ENCODE data around the gene PUS1.
"Not testable (repeated sequence)": the region's sequence is repeated elsewhere in the genome, so short reads cannot be mapped to it uniquely, and the experiment has no call there.

PUS1 gene

GRCh38 chr12:131941116-131941986 lies 12.3 kb downstream of the PUS1 start:
- DNase-seq: no peak

GRCh38 chr12:131941987-131942341 lies 12.9 kb downstream of the PUS1 start:
- DNase-seq: no peak

- DNase-seq: no peak
These were observed 13.6 kb downstream of the PUS1 start for GRCh38 chr12:131942671-131943070.

- no peak for DNase-seq
These were observed 14.3 kb downstream of the PUS1 start for GRCh38 chr12:131943389-131943788.

- DNase-seq: no peak
These were observed 14.8 kb downstream of the PUS1 start for GRCh38 chr12:131943876-131944275.

GRCh38 chr12:131944601-131945251 lies 15.7 kb downstream of the PUS1 start:
- DNase-seq: no peak

GRCh38 chr12:131946757-131947156 lies 17.7 kb downstream of the PUS1 start:
- no peak for DNase-seq

DNA sequence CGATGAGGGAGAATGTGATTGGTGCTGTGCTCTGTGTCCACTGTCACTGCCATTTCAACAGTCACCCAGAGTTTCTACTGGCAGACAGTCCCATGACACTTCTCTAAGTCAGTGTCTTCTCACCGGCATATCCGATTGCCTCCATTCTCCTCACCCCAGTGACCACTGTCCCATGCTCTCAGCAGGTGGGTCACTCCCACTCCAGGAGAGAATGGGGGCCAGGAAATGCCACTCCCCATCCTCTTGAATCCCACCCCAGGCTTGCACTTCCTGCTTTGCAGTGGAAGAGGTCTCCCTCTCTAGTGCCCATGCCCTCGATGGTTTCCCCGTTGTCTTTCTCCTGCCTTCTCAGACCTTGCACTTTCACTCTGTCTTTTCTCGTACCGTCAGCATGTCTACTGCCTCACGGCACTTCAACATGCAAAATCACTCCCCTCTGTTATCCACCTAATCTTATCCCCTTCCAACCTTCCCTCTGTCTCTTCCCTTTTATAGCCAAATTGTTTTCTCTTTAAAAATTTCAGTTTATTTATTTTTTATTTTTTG lies 18.5 kb downstream of the PUS1 start:
- no peak for DNase-seq

DNA sequence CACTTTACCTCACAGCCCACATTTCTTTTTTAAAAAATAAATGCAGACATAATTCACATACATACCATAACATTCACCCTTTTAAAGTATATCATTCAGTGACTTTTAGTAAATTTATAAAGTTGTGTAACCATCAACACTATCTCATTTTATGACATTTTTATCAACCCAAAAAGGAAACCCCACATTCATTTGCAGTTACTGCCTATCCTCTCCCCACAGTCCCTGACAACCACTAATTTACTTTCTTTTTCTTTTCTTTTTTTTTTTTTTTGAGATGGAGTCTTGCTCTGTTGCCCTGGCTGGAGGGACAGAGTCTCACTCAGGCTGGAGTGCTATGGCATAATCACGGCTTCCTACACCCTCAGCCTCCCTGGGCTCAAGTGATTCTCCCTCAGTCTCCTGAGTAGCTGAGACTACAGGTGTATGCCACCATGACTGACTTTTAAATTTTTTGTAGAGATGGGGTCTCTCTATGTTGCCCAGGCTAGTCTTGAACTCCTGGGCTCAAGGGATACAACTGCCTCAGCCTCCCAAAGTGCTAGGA lies 19.2 kb downstream of the PUS1 start:
- no peak for DNase-seq

- DNase-seq: not testable (repeated sequence)
These were observed 19.8 kb downstream of the PUS1 start for GRCh38 chr12:131948713-131949430.

DNA sequence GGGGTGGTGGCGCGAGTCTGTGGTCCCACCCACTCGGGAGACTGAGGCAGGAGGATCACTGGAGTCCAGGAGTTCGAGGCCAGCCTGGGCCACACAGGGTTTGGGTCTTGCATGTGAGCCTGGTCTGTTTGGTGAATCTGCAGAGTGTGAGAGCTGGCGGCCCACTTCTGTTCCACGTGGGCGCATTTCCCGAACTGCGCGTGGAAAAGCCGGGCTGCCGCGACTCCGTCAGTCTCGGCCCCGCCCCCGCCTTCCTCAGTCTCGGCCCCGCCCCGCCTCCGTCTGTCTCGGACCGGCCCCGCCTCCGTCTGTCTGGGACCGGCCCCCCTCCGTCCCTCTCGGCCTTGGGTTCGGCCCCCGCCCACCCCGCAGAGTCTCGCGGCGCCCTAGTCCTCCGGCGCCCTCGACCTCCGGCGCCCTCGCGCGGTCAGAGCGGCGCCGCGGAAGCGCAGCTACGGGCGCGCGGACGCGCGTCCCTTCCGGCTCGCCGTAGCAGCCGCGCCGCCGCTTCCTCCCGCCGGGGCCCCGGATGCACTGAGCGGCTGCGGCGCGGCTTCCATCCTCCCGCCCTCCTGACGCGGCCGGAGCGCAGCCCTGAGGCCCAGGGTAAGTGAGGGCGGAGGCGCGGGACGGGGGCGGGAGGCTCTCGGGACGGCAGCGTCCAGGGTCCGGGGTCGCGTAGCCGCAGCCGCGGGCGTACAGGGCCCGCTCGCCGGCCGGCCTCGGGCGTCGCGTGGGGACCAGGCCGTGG lies 20.5 kb downstream of the PUS1 start, which contains the start of gene EP400:
EP400 (plus strand) TSS at position 512 of the 751 bp plus-strand sequence. CDS start 10,678 bp downstream, outside the sequence.
- peak; percentile 98 to 99 for DNase-seq

GRCh38 chr12:131950182-131950913 lies 21.3 kb downstream of the PUS1 start:
- peak; percentile 48 to 58 for DNase-seq

DNA sequence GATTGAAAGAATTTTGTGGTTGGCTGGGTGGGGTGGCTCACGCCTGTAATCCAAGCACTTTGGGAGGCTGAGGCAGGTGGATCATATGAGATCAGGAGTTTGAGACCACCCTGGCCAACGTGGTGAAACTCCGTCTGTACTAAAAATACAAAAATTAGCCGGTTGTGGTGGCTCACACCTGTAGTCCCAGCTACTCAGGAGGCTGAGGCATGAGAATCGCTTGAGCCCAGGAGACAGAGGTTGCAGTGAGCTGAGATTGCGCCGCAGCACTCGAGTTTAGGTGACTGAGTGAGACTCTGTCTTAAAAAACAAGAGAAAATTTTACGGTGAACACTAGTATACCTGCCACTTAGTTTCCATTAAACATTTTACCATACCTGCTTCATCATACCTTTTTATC lies 24.7 kb downstream of the PUS1 start:
- not testable (repeated sequence) for DNase-seq

DNA sequence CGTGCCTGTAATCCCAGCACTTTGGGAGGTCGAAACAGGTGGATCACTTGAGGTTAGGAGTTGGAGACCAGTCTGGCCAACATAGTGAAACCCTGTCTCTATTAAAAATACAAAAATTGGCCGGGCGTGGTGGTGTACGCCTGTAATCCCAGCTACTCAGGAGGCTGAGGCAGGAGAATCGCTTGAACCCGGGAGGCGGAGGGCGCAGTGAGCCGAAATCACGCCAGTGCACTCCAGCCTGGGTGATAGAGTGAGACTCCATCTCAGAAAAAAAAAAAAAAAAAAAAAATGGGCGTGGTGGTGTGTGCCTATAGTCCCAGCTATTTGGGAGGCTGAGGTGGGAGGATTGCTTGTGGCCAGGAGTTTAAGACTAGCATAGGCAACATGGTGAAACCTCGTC lies 25.4 kb downstream of the PUS1 start:
- not testable (repeated sequence) for DNase-seq

- no peak for DNase-seq
These were observed 30.0 kb downstream of the PUS1 start for GRCh38 chr12:131959116-131959515.

DNA sequence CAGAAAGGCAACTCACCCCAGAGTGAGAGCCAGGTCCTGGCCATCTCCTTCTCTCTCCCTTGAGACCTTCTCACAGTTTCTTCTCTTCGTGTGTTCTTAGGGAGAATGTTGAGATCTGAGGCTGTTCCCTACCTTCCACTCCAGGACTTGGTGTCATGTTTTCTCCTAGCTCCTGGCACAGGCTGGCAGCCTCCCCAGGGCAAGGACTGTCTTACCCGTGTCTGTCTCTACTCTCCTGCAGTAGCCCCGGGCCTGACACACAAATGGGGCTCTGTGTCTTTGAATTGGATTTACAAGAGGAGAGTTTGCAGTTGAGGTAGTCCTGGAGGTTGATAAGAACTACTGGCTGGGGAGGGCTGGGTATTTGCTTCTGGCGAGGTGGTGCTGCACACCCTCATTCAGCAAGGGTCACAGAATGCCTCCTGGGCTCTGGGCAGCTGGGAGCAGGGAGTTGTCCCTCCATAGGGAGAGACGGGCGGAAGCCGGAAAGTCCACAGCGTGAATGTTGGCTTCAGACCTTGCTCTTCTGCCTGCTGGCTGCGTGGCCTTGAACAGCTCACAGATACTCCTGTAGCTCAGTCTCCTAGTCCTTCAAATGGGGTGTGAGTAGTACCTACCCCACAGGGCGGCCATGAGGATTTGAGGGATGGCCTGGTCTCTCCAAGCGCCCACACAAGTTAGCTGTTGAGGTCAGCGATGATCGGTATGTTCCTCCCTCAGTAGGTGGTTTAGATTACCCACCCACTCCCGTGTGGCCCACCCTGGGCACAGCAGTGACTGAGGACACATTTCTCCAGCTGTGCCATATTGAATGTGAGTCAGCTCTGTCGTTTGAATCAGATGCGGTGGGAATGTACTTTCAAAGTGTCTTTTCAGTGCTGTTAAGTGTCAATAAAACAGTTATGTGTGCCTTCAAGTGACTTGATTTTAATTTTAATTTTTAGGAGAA lies 30.8 kb downstream of the PUS1 start:
- DNase-seq: no peak

DNA sequence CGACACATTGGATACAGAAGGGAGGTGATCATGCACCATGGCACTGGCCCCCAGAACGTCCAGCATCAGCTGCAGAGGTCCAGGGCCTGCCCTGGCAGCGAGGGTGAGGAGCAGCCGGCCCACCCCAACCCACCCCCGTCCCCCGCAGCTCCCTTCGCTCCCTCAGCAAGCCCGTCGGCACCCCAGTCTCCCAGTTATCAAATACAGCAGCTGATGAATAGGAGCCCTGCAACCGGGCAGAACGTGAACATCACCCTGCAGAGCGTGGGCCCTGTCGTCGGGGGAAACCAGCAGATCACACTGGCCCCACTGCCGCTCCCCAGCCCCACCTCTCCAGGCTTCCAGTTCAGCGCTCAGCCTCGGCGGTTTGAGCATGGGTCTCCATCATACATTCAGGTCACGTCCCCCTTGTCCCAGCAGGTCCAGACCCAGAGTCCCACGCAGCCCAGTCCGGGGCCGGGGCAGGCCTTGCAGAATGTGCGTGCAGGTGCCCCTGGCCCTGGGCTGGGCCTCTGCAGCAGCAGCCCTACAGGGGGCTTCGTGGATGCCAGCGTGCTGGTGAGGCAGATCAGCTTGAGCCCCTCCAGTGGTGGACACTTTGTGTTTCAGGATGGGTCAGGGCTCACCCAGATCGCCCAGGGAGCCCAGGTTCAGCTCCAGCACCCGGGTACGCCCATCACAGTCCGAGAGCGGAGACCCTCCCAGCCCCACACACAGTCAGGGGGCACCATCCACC lies 31.7 kb downstream of the PUS1 start:
- DNase-seq: not testable (repeated sequence)

DNA sequence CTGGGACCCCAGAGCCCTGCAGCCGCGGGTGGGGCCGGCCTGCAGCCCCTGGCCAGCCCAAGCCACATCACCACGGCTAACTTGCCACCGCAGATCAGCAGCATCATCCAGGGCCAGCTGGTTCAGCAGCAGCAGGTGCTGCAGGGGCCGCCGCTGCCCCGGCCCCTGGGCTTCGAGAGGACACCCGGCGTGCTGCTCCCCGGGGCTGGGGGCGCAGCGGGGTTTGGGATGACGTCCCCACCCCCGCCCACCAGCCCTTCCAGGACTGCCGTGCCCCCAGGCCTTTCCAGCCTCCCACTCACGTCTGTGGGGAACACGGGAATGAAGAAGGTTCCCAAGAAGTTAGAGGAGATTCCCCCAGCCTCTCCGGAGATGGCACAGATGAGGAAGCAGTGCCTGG lies 32.3 kb downstream of the PUS1 start:
- DNase-seq: not testable (repeated sequence)

DNA sequence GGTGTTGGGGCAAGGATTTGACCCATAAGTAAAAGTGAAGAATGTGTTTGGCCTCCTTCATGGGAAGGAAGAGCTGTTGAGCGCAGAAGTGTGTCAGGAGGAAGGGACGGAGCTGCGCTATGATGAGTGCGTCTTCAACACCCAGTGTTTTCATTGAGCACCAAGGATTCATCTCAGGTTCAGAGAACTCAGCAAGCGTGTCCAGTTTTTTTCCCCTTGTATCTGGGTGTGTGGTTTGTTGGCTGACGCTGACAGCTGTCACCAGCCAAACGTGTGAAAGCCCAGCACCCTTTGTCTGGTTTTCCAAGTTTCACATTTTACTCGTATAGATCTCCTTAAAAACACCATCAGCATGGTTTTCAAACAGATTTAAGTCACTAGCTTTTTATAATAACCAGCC lies 33.0 kb downstream of the PUS1 start:
- no peak for DNase-seq

DNA sequence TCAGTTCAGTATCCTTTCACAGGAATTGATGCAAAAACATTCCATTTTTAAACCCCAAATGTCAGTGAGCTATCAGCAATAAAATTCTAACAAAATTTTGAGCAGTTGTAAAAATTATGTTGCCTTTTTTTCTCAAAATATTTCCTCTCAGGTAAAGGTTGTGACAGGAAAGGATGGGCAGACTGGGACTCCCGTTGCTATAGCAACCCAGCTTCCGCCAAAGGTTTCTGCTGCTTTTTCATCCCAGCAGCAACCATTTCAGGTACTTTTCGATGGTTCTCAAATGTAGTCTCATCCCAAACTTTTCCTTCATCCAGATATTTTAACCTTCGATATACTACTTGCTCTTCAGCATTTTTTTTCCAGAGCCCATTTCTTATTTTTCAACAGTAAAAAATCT lies 34.3 kb downstream of the PUS1 start:
- DNase-seq: no peak
